ENCODE results near the gene PATZ1.

- no peak for TF ChIP-seq CTCF (IDR thresholded peaks at IDR 0.05)
- no peak for TF ChIP-seq POLR2AphosphoS5 (IDR thresholded peaks at IDR 0.05; ENCODE audit: insufficient read depth in 1 of 2, low read depth in 1 of 2)
- no peak for TF ChIP-seq POLR2A (IDR thresholded peaks at IDR 0.05)
Measured at GRCh38 chr22:31289344-31289743, 56.8 kb downstream of the PATZ1 start.

All from vagina (tissue), 2 donors.